Putamen (tissue), 1 donor: ENCODE data around the gene GPR15LG.

Experiments
- DNase-seq: peaks from one replicate; pipeline ENCODE4 v3.0.0-alpha.2; 2016; ENCODE audit warnings: low spot score

Gene GPR15LG

GRCh38 chr10:84214612-84215235 lies 41.1 kb downstream of the GPR15LG start:
- DNase-seq: no peak

GRCh38 chr10:84216834-84217233 lies 43.2 kb downstream of the GPR15LG start:
- no peak for DNase-seq

- DNase-seq: no peak
Measured at GRCh38 chr10:84217746-84218145, 44.1 kb downstream of the GPR15LG start.

- DNase-seq: no peak
Measured at GRCh38 chr10:84221916-84222315, 48.3 kb downstream of the GPR15LG start.

- no peak for DNase-seq
Measured at GRCh38 chr10:84224411-84225028, 50.9 kb downstream of the GPR15LG start.

GRCh38 chr10:84225427-84226173 lies 52.0 kb downstream of the GPR15LG start, which contains the start of gene LRIT2:
TSS of gene LRIT2 (minus strand) at chr10:84225544. CDS start at chr10:84225520, 24 bp downstream.
- DNase-seq: no peak

GRCh38 chr10:84226616-84227015 lies 53.0 kb downstream of the GPR15LG start:
- no peak for DNase-seq

- DNase-seq: peak; percentile 19
Measured at GRCh38 chr10:84227810-84228209, 54.2 kb downstream of the GPR15LG start.

GRCh38 chr10:84230359-84230758 lies 56.8 kb downstream of the GPR15LG start:
- DNase-seq: no peak

GRCh38 chr10:84232376-84232775 lies 58.8 kb downstream of the GPR15LG start:
- no peak for DNase-seq

- DNase-seq: no peak
Measured at GRCh38 chr10:84233940-84234339, 60.3 kb downstream of the GPR15LG start.

- DNase-seq: no peak
Measured at GRCh38 chr10:84234479-84234878, 60.9 kb downstream of the GPR15LG start.
